ENCODE results near the gene EME2. TPM values are rescaled to one million over a fixed set of nuclear protein-coding genes. Genes with fewer than 3 reads are reported as not detected.

The EME2 gene
- total RNA-seq, 4 donors from 2014 or later: 8.8 to 14.4 (median 10.1) TPM

- H3K4me1 ChIP-seq: peaks cover 5 to 13% (median 6%) of the 10 kb centered on the region in 3 donors
- intact Hi-C loops (cut with DNase I): no loop called here
- H3K27me3 ChIP-seq: no peaks in the 10 kb centered on the region
- DNase-seq: no peak
- TF ChIP-seq POLR2A (IDR thresholded peaks at IDR 0.05) (no peak), CTCF (IDR thresholded peaks at IDR 0.05) (no peak)
- H3K36me3 ChIP-seq: peaks cover 21 to 89% (median 36%) of the 10 kb centered on the region in 3 donors
- H3K9me3 ChIP-seq: no peaks in the 10 kb centered on the region
- WGBS, 2 donors: 90 to 93% methylated on average over 8 to 11 of the region's 37 CpGs
- H3K27ac ChIP-seq: no peak overlapping the region
- H3K4me3 ChIP-seq: no peak overlapping the region
Observed at GRCh38 chr16:1727651-1728624, 44.7 kb upstream of the EME2 start.

GRCh38 chr16:1729026-1729425 lies 43.6 kb upstream of the EME2 start:
- intact Hi-C loops (cut with DNase I): no loop called here
- Histone ChIP-seq H3K4me3 (no peak overlapping the region), H3K9me3 (no peaks in the 10 kb centered on the region), H3K4me1 (peaks cover 0 to 2% (median 0%) of the 10 kb centered on the region in 3 donors), H3K27me3 (no peaks in the 10 kb centered on the region), H3K36me3 (peaks cover 32 to 100% (median 46%) of the 10 kb centered on the region in 3 donors), H3K27ac (no peak overlapping the region)
- DNase-seq: no peak
- WGBS, 2 donors: 95% methylated on average over 13 of the region's 18 CpGs; no CpG with 5 or more reads in 1 of the 2 donors
- TF ChIP-seq CTCF (IDR thresholded peaks at IDR 0.05): no peak
- TF ChIP-seq POLR2A (IDR thresholded peaks at IDR 0.05): no peak

GRCh38 chr16:1729445-1729844 lies 43.2 kb upstream of the EME2 start:
- H3K36me3 ChIP-seq: peaks cover 36 to 100% (median 50%) of the 10 kb centered on the region in 3 donors
- no peak for DNase-seq
- intact Hi-C loops (cut with DNase I): no loop called here
- no peak for TF ChIP-seq CTCF (IDR thresholded peaks at IDR 0.05)
- no peak for TF ChIP-seq POLR2A (IDR thresholded peaks at IDR 0.05)
- H3K27me3 ChIP-seq: no peaks in the 10 kb centered on the region
- H3K9me3 ChIP-seq: no peaks in the 10 kb centered on the region
- 80 to 94% methylated on average over 3 to 34 of the region's 35 CpGs for WGBS, 2 donors
- H3K4me3 ChIP-seq: no peak overlapping the region
- no peaks in the 10 kb centered on the region for H3K4me1 ChIP-seq
- no peak overlapping the region for H3K27ac ChIP-seq

- 88% methylated on average over 5 to 6 of the region's 7 CpGs for WGBS, 2 donors
- intact Hi-C loops (cut with DNase I): no loop called here
- Histone ChIP-seq H3K9me3 (no peaks in the 10 kb centered on the region), H3K27me3 (no peaks in the 10 kb centered on the region), H3K27ac (no peak overlapping the region), H3K4me1 (no peaks in the 10 kb centered on the region), H3K36me3 (peaks cover 38 to 92% (median 47%) of the 10 kb centered on the region in 3 donors), H3K4me3 (no peak overlapping the region)
- TF ChIP-seq POLR2A (IDR thresholded peaks at IDR 0.05): no peak
- no peak for TF ChIP-seq CTCF (IDR thresholded peaks at IDR 0.05)
- no peak for DNase-seq
Observed at GRCh38 chr16:1731073-1731472, 41.5 kb upstream of the EME2 start.

GRCh38 chr16:1731603-1732002 lies 41.0 kb upstream of the EME2 start:
- Histone ChIP-seq H3K27ac (no peak overlapping the region), H3K4me1 (no peaks in the 10 kb centered on the region), H3K36me3 (peaks cover 38 to 87% (median 42%) of the 10 kb centered on the region in 3 donors), H3K27me3 (no peaks in the 10 kb centered on the region), H3K4me3 (no peak overlapping the region), H3K9me3 (no peaks in the 10 kb centered on the region)
- TF ChIP-seq POLR2A (IDR thresholded peaks at IDR 0.05) (no peak), CTCF (IDR thresholded peaks at IDR 0.05) (no peak)
- intact Hi-C loops (cut with DNase I): no loop called here
- no peak for DNase-seq
- 68 to 79% methylated on average over 4 of the region's 7 CpGs for WGBS, 2 donors
